AG09319 (cell line): Measurements from ENCODE around the gene SOX9.

Experiments
- DNase-seq: peaks from one replicate; pipeline ENCODE4 v3.0.0-alpha.2; 2010; ENCODE audit warnings: low read depth; ENCODE audit errors: extremely low read depth
- CTCF ChIP-seq: IDR thresholded peaks from 2 replicates; pipeline ENCODE4 v1.5.1; 2011; ENCODE audit warnings: low read depth, mild to moderate bottlenecking, inconsistent platforms, low read length, moderate library complexity

The SOX9 gene

DNA sequence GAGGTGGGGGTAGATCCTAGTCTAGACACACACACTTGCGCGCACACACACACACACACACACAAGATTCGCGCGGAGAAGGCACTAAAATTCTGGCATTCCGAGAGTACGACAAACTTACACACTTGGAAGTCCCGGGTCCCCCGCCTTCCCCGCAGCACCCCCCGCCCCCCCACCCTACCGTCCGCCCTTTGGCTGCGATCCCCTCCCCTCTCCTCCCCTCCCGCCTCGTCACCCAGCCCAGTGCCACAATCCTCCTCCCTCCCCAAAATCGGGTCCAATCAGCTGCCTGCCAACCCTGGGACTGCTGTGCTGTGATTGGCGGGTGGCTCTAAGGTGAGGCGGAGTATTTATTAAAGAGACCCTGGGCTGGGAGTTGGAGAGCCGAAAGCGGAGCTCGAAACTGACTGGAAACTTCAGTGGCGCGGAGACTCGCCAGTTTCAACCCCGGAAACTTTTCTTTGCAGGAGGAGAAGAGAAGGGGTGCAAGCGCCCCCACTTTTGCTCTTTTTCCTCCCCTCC lies at the start of gene SOX9:
Gene SOX9 (plus strand): TSS at position 379 of the 522 bp plus-strand sequence. CDS start 372 bp downstream, outside the sequence.
- peak; percentile 82 for DNase-seq
- TF ChIP-seq CTCF: no peak

- TF ChIP-seq CTCF: no peak
- no peak for DNase-seq
Measured at GRCh38 chr17:72071330-72071729, 49.5 kb upstream of the SOX9 start.

- no peak for TF ChIP-seq CTCF
- no peak for DNase-seq
Measured at GRCh38 chr17:72075995-72076677, 44.7 kb upstream of the SOX9 start.

- TF ChIP-seq CTCF: no peak
- no peak for DNase-seq
Measured at GRCh38 chr17:72076678-72077030, 44.2 kb upstream of the SOX9 start.

- no peak for TF ChIP-seq CTCF
- DNase-seq: no peak
Measured at GRCh38 chr17:72077326-72077960, 43.4 kb upstream of the SOX9 start.

GRCh38 chr17:72079700-72080099 lies 41.1 kb upstream of the SOX9 start:
- no peak for TF ChIP-seq CTCF
- DNase-seq: no peak

- DNase-seq: no peak
- no peak for TF ChIP-seq CTCF
Measured at GRCh38 chr17:72087876-72088275, 32.9 kb upstream of the SOX9 start.
